PC-9 (cell line): Measurements from ENCODE around the gene CRIP2.

Experiments
- CTCF ChIP-seq: fragments of 200-600 bp; sonication (generic); conservative IDR thresholded peaks from 2 replicates; pipeline ENCODE4 v1.6.1; 2017; ENCODE audit warnings: mixed run types, antibody characterized with exemption, mild to moderate bottlenecking, moderate library complexity
- EZH2 ChIP-seq: fragments of 200-600 bp; sonication (generic); IDR thresholded peaks from 2 replicates; pipeline ENCODE4 v1.8.0; 2017; ENCODE audit warnings: antibody characterized with exemption, low read depth

DNA sequence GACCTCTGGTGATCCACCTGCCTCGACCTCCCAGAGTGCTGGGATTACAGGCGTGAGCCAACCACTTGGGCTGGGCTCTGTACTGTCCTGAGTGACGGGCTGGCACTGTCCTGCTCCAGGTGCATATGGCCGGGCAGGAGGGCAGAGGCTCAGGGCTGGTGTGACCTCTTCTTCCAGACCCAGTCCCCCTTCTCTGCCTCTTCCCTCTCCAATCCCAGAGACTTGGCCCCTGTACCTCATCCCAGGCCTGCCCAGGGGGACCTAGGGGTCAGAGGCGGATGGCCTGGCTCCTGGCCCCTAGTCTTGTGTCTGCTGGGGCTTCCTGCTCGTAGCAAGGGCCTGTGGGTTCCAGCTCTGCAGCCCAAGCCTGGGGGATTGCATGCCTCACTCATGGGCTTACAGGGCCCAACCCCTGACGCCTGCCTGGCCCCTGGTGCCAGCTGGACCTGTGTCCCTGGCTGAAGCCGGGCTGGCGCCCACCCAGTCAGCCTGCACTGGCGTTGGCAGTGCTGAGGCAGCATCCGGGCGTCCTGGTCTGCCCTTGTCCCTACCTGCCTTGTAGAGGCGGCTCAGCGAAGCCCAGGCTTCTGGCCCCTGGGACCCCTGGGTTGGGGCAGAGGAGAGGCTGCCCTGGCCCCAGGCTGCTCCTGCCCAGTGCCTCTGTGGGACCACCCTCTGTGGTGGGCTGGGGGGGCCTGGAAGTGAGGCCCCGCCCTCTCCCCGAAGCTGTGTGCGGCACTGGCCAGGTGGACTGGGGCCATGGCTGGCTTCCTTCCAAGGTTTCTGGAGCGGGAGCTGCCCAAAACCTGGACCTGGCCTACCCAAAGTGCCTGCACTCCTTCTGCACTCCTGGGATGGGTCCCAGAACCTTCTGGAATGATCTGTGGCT, 20.7 kb downstream of the CRIP2 start:
- no peak for TF ChIP-seq CTCF
- no peak for TF ChIP-seq EZH2
